ENCODE results near the gene ATXN7L3. TPM values are rescaled to one million over a fixed set of nuclear protein-coding genes. Genes with fewer than 3 reads are reported as not detected.

The ATXN7L3 gene
- total and polyA plus RNA-seq, 2 donors (not counting 3 experiments of a cell fraction or from before 2014, with no cell fraction given) = 61.3 to 82.5 TPM

DNA sequence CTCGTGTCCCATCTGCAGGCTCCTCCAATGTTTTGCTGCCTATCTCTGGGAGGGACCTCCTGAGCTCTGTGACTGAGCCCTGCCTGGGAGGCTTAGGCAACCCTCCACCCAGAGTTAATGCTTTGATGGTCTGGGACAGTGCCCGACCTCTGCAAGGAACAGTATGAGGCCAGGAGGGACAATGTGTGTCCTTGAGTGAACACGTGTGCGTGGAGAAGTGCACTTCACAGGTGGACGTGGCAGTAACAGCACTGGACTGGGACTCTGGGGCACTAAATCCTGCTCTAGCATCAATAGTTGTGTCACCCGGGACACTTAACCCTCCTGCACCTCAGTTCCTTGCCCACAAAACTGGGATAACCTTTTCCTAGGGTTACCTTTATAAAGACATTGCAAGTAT, 15.2 kb upstream of the ATXN7L3 start:
- CTCF ChIA-PET = interaction anchor here (1.4 kb wide), 1 partner anchor 135 kb away, joined by 6 read pairs; no protein-coding TSS in a partner anchor
- Histone ChIP-seq H3K9me1 (replicated peaks; ENCODE audit: control insufficient read depth, extremely low read depth, insufficient read depth, low read length) (no peaks in the 10 kb centered on the region), H3K4me3 (replicated peaks in 1 of 3; ENCODE audit: insufficient read depth in 1 of 3, low read depth in 1 of 3, low read length in 3 of 3) (no peak overlapping the region), H3K36me3 (ENCODE audit: control insufficient read depth in 2 of 2, extremely low read depth in 1 of 2, insufficient read depth in 2 of 2, low read length in 2 of 2) (peaks cover 21 to 38% of the 10 kb centered on the region in 2 experiments), H3K4me2 (ENCODE audit: insufficient read depth, low read length) (no peak overlapping the region), H3K4me1 (ENCODE audit: control insufficient read depth, extremely low read depth, insufficient read depth, low read length) (peaks cover 15% of the 10 kb centered on the region), H4K20me1 (replicated peaks; ENCODE audit: control insufficient read depth, extremely low read depth, insufficient read depth, low read length) (no peaks in the 10 kb centered on the region), H3K9ac (replicated peaks; ENCODE audit: extremely low read depth, insufficient read depth, low read length) (no peak overlapping the region), H3K27me3 (ENCODE audit: control insufficient read depth in 2 of 2, insufficient read depth in 2 of 2, low read length in 2 of 2) (no peaks in the 10 kb centered on the region), H3K79me2 (ENCODE audit: control insufficient read depth, insufficient read depth, low read length) (peaks cover 21% of the 10 kb centered on the region), H2AFZ (ENCODE audit: low read depth, low read length) (no peak overlapping the region), H3K9me3 (replicated peaks; ENCODE audit: control insufficient read depth, insufficient read depth, low read length) (no peaks in the 10 kb centered on the region), H3K27ac (ENCODE audit: insufficient read depth, low read depth, low read length) (no peak overlapping the region)
- DNase-seq (ENCODE audit: low read depth, low spot score) = no peak
- dilution Hi-C loops (cut with MboI; ENCODE audit: extremely low pct_ligation_motif_present, low sequenced_read_pairs) = no loop called here
- FAIRE-seq = no peak
- POLR2A ChIA-PET = no interaction called here
- intact Hi-C loops (cut with micrococcal nuclease) = no loop called here
- BruUV-seq (replicated peaks) = no TSS peak
- TF ChIP-seq FOS (IDR thresholded peaks at IDR 0.05; ENCODE audit: borderline replicate concordance, insufficient read depth, low read length) (no peak), MAX (IDR thresholded peaks at IDR 0.05; ENCODE audit: insufficient read depth, insufficient read length) (no peak), EZH2 (IDR thresholded peaks at IDR 0.05; ENCODE audit: borderline replicate concordance, low read depth, low read length, severe bottlenecking) (no peak), POLR2AphosphoS5 (IDR thresholded peaks at IDR 0.05; ENCODE audit: insufficient read depth, low read depth, low read length) (no peak), JUN (IDR thresholded peaks at IDR 0.05; ENCODE audit: borderline replicate concordance, insufficient read depth, insufficient read length, low read depth) (no peak), MYC (IDR thresholded peaks at IDR 0.05; ENCODE audit: low read depth, low read length) (no peak), CTCF (IDR thresholded peaks at IDR 0.05; ENCODE audit: extremely low read depth in 1 of 2, insufficient read depth in 1 of 2, low read depth in 1 of 2, low read length in 2 of 2) (no peak), GATA2 (IDR thresholded peaks at IDR 0.05; ENCODE audit: insufficient read depth, insufficient read length, low read depth, low read length) (no peak), POLR2A (IDR thresholded peaks at IDR 0.05; ENCODE audit: low read depth, low read length) (no peak)

All from endothelial cell of umbilical vein (primary cell).